NCI-H146 treated with DMSO at 0.1 percent for 48 hours (cell line): ENCODE measurements around the gene ITPRID1.
"Not testable (repeated sequence)": the region's sequence is repeated elsewhere in the genome, so short reads cannot be mapped to it uniquely, and the experiment has no call there.

Source experiments
- DNase-seq: peaks from one replicate; lab custom pipeline; 2025; ENCODE audit not compliant: unreplicated experiment; lab: John Stamatoyannopoulos, UW

The ITPRID1 gene

DNA sequence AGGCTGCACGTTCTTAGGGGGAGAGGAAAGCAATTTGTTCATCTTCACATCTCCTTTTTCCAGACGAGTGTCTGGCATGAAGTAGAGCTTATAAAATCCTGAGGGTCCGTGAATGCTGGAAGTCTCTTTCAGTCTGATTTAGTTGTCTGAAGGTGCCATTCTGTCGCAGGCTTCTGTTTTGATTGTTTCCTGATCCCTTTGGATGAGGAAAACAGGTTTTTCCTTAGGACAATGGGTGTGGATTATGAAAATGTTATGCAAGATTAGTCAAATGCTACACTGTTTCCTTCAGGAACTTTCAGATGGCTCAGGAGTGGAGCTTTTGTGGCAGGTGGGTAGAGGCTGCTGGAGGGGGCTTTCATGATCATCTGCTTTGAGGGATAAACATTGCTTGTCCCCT, at the start of gene ITPRID1:
TSS of gene ITPRID1 (plus strand) at position 301 of the 400 bp plus-strand sequence. CDS start 38,935 bp downstream, outside the sequence.
- no peak for DNase-seq

DNA sequence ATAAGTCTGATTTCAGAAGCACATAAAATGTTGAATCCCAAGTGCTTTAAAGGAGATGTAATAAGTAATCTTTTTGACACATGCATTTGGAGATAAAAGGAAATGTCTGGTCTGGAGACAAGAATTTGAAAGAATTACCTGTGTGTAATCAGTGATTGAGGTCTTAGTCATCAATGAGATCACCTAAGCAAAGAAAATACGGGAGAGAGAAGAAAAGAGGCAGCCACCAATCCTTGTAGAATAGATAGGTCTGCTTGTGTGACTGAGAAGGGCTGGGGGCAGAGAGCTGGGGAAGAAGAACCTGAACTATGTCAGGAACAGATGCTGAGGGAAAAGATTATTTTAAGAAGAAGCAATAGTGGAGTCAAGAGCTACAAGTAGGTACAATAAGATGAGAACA, 49.3 kb upstream of the ITPRID1 start:
- no peak for DNase-seq

DNA sequence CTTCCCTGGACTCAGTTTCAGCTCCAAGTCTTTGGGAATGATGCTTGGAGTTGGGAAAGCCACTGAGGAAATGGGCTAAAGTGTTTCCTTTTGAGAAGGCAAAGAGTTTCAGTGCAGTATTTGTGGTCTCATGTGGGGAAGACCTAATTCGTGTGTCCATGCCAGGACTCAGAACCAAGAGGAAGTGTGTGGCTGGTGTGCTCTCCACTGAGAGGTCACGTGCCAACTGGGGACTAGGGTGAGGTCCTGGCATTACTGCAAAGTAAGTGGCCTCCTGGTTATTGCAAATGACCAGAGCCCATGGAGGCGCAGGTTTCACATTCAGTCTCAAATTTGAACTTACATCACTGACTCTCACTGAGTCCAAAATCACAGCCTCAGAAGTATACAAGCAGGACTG, 48.6 kb upstream of the ITPRID1 start:
- no peak for DNase-seq

DNA sequence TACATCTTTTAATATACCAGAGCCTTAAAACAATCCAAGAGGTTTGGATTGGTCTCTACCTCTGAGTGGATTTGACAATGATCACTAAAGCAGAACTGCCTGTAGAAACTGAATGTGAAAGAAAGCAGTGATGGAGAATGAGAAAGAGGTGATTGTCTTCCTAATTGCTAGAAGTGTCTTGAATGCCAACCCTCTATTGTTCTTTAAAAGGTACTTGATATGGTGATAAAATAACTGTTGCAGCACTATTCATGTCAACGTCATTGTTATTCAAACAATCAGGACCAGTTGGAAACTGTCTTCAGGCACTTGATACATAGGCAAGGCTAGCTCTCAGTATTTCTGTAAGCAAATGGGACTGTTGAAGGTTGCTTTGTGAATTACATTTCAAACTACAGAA, 47.9 kb upstream of the ITPRID1 start:
- DNase-seq, result no peak

DNA sequence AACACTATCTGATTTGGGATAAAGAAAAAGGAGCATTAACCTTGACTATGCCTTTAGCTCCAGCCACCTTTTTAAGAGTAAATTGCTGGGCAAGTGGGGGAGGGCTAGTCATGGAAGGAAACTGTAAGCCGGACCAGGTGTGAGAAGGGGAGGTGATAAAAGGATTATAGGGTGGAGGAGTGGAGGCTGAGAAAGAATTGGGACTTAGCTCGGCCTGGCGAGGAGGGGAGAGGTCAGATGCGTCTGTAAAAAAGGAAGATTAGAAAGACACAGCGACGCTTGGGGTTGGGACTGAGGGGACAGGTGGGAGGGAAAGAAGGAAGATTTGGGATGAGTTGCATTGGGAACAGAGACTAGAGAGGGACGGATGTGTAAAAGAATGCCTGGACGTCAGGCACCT, 43.0 kb upstream of the ITPRID1 start:
- DNase-seq, result not testable (repeated sequence)

DNA sequence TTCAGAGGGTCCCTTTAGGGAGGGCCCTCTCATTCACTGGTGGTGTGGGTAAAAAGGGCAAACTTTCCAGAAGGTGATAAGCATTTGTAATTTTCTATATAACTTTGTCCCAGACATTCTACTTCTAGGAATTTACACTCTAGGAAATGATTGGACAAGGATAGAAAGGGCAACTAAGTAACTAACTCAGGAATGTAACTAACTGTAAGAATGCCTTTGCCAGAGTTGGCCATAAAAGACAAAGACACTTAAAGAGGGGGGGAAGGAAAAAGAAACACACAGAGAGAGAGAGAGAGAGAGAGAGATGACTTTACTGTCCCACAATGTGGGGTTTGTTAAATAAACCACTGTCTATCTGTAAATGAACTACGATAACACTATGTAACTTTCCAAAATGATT, 38.5 kb upstream of the ITPRID1 start:
- no peak for DNase-seq

DNA sequence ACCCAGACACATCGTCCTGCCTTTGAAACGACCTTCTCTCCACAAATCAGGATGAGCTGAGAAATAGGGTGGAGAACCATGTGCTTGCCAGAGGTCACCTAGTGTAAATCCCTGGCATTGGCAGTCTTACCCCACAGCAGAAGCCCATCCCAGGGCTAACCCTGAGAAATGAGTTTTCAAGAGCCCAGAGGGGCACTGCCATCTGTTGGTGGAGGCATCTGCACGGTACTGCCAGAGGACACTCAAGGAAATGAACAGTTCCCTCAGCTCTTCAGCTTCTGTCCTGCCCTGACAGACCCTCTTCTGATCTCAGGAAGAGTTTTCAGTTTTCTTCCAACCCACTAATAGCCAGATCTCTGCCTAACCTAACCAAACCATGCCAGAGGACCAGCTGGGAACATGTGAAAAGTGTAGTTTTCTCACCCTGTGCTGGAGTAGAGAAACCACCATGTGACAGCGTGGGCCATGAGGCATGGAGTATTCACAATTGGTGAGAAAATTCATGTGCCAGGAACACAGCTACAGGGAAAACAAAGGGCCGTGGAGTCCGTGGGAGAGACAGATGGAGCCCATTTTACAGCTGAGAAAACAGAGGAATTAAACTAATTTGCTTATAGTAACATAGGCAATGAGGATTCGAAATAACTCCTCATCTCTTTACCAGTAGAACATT, 37.7 kb upstream of the ITPRID1 start:
- DNase-seq, result no peak

DNA sequence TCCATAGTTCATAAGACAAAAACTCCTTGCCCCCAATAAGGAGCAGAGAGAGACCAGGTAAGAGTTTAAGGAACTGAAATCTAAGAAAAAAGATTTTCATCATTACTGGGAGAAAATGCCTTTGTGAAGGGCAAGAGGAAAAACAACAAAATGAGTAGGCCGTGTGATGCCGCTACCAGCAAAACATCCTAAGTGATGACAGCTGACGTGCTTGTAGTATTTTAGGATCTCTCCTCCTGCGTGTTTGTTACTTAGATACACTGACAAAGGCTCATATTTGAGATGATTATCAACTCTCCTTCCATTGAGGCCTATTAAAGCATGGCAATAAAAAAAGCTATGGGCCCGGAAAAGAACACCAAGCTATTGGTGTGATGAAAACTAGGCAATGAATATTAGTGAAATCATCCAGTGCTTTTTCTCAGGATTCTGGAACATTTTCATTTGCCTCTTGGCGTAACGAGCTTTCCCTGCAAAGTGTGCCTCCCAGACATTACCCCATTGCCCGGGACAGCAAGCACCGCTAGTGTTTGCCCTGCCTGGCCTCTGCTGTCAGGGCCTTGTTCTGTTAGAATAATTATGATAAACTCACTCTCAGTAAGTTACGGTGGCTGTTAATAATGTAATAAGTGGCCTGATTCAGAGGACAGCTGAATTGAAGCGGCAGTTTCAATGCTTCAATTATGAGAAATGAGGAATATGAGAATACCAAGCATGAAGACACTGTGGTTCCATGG, 36.8 kb upstream of the ITPRID1 start:
- DNase-seq, result no peak

DNA sequence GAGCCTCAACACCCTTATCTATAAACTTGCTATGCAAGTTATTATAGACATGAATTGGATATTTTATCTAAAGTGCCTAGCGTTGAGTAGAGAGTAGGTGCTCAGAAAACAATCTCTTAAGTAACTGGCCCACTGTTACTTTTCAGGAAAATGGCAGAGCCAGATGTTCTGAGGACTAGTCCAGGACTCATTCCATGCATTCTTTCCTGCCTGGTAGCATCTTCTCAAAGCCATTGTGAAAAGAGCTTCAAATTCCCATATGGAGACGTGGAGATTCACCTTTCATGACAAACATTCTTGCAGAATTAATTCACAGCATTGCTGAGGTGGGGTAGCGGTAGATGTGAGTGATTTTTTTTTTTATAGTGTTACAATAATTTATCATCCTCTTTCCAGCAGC, 35.9 kb upstream of the ITPRID1 start:
- DNase-seq, result no peak

DNA sequence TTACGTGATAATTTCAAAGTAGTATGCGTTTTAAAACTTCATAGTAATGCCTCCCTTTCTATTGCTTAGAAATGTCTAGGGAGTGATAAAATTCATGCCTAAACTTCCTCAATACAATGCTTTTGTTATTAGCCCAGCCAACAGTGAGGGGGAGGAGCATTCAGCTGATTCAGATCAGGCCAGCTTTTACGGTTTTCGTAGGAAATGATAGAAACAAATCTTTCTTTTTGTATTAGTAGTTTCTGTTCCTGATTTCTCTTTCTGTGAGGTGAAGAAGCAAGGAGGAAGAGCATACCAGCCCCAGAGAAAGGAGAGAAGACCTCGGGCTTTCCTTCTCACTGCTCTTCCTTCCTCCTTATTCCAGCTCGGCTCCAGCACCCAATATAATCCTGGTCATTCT, 35.2 kb upstream of the ITPRID1 start:
- no peak for DNase-seq

DNA sequence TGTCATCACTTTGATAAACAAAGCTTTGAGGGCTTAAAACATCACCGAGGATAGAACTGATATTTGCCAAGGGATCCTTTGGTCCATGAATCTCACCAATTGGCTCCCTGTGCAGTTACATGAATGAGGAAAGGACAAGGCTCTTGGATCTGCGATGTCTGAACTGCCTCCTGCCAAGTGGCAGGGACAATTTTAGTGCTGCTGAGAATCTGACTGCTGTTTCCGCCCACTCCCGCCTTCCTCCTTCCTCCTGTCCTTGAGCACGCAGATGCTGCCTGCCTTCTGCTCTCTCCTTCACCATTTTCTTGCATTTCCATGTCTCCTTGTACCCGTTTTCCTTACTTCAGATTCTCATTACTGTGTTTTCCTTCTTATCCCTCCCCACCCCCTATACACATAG, 26.8 kb upstream of the ITPRID1 start:
- no peak for DNase-seq

DNA sequence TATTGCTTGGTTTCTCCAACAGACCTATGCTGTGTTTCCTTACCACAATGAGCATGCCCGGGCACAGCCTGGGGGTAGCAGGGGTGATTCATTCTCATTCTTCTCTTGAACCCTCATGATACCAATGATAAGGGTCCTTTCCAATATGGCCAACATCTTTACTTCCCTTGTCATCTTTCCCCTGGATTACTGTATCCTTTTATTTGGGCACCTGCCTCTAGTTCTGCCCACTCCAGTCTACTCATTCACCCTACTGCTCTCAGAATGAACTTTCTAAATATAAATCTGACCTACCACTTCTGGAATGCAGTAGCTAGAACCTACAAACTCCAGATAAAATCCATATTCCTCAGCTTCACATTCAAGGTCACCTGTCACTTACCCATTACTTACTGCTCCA, 26.4 kb upstream of the ITPRID1 start:
- DNase-seq, result no peak

DNA sequence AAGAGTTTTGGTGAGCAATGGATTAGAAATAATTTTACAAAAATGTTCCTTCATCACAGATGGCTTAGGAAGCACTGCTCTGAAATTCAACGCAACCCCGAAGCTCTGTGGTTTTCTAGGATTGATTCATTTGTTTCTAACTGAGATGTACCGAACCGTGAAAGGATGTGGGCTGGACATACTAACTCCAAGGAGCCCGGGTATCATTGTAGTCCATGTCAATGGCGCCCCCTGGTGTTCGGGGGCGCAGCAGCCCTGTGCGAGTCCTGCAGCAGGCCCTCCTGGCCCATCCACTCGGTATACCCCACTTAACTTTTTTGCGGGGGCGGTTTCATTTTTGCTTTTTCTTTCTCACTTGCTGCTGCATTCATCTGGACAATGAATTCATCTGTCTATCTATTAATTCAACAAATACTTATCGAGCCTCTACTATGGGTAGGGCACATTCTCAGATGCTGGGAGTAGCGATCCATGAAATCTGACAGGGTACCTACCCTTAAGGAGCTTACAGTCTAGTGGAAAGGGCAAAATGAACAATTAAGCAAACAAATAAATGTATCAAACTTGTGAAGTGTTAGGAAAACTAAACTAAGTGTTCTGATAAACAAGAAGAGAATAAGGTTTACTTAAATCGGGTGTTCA, 25.2 kb upstream of the ITPRID1 start:
- DNase-seq, result no peak

DNA sequence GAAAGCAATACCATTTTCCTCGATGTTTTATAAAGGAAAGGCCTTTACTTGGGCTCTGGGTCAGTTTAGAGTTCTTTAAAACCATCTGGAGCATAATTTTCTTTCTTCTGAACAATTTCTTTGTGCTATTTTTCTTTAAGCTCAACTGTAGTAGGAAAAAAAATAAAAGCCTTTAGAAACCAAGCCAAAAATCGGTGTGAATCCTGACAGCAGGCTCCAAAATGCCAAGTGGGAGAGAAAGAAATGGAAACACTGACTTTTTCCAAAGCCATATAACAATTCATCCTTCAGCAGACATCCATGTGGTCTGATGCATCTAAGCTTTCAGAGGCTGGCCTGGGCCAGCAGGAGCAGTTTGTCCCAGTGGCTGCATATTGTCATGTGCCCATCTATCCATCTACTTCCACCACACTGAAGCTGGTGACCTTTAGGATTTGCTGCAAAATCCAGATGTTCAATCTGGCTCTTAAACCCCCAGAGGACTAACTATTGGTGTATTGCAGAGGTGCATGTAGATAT, 23.0 kb upstream of the ITPRID1 start:
- no peak for DNase-seq

DNA sequence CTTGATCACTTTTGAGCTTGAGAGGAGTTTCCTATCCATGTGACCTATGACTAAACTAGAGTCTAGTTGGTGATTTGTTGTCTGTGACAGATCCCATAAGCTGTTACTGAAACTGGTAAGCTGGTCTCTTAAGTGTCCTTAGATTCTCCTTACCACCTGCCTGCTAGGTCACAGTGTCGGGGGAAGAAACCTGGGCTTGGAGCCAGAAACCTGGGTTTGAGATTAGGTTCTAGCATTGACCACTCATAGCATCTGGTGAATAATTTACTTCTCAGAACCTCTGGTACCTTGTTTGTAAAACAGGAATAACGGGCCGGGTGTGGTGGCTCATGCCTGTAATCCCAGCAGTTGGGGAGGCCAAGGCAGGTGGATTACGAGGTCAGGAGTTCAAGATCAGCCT, 21.8 kb upstream of the ITPRID1 start:
- DNase-seq, result no peak

DNA sequence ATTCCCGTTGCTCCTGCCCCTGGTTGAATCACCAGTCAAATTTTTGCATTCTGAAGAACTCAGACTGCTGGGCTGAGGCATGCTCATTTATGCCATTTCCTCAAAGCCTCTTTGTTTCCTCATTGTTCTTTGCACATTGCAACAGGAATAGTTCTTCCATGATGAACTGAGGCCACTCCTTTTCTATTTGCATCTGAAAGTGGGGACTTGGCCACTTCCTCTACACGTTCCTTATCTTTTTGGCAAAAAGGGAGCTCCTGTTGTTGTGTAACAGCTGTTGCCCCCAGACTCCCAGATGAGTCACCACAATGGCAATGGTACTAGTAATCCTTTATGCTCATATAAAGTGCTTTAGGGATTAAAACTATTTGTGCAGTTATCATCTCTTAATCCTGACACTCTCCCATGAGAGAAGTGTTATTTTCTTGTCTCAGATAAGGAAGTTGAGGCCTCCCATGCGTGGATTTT, 20.1 kb upstream of the ITPRID1 start:
- no peak for DNase-seq

DNA sequence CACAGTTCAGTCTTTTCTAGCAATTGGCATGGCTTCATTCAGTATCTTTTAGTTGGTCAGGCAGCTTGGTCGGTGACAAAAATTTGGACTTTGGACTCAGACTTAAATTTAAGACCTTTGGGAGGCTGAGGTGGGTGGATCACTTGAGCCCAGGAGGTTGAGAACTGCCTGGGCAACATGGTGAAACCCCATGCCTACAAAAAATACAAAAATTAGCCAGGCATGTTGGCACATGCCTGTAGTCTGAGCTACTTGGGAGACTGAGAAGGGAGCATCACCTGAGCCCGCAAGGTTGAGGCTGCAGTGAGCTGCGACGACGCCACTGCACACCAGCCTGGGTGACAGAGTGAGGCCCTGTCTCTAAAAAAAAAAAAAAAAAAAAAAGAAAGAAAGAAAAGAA, 19.5 kb upstream of the ITPRID1 start:
- DNase-seq, result no peak

DNA sequence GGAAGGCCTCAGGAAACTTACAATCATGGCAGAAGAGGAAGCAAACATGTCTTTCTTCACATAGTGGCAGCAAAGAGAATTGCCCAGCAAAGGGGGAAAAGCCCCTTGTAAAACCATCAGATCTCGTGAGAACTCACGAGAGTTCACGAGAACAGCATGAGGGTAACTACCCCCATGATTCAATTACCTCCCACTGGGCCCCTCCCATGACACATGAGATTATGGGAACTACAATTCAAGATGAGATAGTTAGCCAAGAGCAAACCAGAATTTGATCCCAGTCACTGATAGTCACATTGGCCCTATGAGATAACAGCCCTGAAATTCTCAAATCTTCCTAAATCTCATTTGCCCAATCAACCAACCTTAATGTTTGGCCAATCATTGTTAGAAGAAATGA, 18.2 kb upstream of the ITPRID1 start:
- DNase-seq, result no peak

DNA sequence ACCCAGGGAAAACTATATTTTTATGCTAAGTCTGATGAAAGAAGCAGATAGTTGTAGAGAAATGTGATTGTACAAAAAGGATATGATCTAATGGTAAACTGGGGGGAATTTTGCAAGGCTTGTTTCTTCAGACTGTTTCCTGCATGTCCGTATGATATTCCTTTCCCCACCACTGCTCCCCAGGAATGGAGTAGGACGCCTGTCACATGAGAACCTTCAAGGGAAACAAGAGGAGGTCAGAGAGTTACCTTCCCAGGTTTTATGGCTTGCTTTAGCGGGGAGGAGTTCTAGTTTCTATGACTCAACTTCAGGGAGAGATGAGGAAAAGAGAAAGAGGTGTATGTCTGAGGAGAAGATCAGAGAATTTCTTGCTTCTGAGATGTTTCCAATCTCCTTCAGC, 16.4 kb upstream of the ITPRID1 start:
- DNase-seq, result no peak

DNA sequence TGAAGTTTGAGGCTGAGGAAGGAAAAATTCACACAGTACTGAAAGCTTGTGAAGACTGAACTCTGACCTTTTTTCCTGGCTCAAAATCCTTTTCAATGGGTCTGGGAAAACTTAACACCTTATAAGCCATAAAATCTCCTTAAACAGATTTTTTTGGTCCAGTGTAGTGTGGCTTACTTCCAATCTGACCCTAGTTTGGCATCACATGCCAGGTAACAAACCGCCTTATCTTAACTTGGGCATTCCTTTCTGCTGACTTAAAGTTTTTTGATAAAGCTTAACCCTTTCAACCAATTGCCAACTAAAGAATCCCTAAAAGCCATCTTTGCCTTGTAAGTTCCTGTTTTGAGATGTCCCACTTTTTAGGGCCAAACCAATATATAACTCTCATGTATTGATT, 13.2 kb upstream of the ITPRID1 start:
- no peak for DNase-seq

DNA sequence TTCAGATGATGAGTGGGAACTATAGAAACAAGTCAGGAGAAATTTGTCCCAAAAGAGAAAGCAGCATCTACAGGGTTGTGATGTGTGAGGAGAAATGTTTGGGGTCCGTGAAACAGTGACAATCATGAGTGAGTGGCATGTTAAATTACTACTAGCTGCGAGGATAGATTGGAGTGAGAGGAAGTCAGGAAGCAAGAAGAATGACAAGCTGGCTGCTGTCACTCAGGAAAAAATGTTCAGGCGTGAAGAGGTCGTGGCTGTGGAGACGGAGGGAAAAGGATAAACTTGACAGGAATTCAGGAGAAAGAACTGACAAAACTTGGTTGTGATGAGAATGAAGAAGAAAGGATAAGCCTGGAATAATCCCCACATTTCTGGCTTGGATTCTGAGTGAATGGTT, 5.1 kb upstream of the ITPRID1 start:
- no peak for DNase-seq

DNA sequence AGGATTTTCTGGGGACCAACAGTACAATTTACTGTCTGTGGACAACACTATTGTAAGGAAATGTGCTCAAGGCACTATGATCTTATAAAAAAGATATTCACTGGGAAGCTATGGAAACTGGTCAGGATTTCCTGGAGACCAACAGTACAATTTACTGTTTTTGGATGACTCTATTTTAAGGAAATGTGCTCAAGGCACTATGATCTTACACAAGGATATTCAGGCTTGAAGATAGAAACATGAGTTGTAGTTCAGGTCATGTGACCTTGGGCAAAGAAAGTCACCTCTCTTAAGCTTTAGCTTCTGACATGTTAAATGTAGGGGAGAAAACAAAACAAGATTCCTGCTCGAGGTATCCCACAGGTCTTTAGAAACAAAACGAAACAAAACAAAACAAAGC, 1.7 kb upstream of the ITPRID1 start:
- no peak for DNase-seq
